GM21717 (cell line): ENCODE measurements around the gene GATAD2A.

ENCODE experiments used
- ATAC-seq: cut with Tn5 transposase; IDR thresholded peaks from one replicate; pipeline ENCODE4 v1.9.1; 2021; ENCODE audit warnings: mild to moderate bottlenecking, moderate library complexity; ENCODE audit not compliant: unreplicated experiment

The GATAD2A gene

GRCh38 chr19:19487950-19488874 lies 82.7 kb downstream of the GATAD2A start:
- no peak for ATAC-seq

- peak; percentile 41 for ATAC-seq
These were observed 83.6 kb downstream of the GATAD2A start for GRCh38 chr19:19488875-19489690.

- no peak for ATAC-seq
These were observed 84.3 kb downstream of the GATAD2A start for GRCh38 chr19:19489804-19490204.

DNA sequence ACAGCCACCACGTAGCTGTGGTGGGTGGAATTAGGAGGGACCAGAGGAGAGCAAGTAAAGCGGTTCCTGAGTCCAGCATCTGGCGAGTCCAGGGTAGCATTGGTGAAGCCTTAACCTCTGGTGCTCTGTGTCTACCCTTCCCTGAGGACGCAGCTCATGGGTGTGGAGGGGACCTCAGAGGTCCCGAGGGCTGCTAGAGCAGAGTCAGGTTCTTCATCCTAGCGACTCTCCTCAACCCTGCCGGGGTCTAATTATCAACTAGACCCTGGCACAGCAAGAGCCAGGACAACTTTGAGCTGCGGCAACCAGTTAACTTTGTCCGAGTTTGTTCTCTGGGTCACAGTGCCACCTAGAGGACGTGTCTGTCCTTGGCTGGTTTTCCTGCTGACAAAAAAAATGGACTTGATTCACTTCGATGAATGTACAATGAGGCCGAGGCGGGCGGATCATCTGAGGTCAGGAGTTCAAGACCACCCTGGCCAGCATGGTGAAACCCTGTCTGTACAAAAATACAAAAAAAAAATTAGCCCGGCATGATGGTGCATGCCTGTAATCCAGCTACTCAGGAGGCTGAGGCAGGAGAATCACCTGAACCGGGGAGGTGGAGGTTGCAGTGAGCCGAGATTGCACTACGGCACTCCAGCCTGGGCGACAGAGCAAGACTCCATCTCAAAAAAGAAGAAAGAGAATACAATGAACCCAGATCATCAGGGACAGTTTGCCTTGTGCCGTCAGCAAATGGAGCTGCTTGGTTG lies 84.9 kb downstream of the GATAD2A start:
- ATAC-seq: no peak

DNA sequence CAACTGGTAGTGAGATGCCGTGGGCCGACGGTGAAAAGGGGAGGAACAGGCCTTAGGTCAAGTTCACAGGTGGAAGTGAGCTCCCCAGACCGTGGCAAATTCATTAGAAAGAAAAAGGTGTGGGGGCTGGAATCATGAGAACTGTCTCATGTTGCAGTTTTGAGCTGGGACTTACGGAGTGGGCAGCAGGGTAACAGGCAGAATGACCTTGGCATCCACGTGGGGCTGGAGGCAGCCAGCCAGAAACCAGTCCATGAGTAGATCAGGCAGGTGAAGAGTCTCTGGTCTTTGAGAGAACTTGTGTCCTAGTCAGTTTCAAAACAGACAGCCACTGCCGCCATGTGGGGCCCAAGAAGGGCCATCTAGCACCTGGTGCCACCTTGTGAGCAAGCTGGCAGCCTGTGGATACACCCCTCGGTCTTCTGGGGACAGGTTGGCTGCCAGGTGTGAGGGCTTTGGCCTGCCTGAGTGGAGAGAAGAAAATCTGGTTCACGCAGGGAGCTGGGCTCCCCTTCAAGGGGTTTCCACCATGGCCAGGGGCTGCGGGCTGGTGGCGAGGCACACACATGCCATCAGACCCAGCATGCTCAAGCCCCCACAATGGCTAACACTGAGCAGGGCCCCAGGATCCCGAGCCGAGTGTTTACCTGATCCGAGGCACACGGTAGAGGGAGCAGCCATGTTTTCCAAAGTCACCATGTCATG lies 86.0 kb downstream of the GATAD2A start:
- ATAC-seq: no peak

- no peak for ATAC-seq
These were observed 86.6 kb downstream of the GATAD2A start for GRCh38 chr19:19492026-19492610.

GRCh38 chr19:19493841-19494546 lies 88.5 kb downstream of the GATAD2A start:
- no peak for ATAC-seq

DNA sequence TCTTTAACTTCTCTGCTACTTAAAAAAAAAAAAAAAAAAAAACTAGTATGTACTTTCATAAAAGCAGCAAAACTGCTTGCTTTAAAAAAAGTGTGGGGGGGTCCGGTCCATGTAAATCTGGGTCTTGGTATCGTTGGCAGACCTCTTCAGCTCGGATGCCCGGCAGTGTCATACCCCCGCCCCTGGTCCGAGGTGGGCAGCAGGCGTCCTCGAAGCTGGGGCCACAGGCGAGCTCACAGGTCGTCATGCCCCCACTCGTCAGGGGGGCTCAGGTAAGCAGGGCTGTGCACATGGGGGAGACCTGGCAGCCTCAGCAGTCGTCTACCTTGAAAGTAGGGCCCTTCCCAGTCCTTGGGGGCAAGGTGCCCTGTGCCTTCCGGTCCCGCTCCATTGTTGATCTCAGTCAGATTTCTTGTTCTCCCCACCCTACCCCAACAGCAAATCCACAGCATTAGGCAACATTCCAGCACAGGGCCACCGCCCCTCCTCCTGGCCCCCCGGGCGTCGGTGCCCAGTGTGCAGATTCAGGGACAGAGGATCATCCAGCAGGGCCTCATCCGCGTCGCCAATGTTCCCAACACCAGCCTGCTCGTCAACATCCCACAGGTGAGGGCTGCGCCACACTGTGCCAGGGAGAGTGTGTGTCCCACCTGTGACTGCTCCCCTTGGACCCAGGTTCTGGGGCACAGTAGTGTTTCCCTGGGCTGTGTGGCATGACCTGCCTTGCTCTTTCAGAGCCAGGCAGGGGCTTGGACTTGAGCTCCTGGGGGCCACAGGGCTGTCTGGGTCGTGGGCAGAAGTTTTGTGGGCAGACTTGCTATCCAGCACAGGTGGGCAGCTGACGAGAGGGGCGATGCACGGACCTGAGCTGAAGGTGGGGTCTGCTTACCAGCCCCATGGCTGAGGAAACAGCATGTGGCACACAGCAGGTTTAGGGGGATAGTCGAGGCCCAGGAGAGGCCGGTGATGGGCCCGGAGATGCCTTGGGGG lies 90.4 kb downstream of the GATAD2A start:
- ATAC-seq: no peak

GRCh38 chr19:19498255-19498991 lies 92.9 kb downstream of the GATAD2A start:
- ATAC-seq: no peak

DNA sequence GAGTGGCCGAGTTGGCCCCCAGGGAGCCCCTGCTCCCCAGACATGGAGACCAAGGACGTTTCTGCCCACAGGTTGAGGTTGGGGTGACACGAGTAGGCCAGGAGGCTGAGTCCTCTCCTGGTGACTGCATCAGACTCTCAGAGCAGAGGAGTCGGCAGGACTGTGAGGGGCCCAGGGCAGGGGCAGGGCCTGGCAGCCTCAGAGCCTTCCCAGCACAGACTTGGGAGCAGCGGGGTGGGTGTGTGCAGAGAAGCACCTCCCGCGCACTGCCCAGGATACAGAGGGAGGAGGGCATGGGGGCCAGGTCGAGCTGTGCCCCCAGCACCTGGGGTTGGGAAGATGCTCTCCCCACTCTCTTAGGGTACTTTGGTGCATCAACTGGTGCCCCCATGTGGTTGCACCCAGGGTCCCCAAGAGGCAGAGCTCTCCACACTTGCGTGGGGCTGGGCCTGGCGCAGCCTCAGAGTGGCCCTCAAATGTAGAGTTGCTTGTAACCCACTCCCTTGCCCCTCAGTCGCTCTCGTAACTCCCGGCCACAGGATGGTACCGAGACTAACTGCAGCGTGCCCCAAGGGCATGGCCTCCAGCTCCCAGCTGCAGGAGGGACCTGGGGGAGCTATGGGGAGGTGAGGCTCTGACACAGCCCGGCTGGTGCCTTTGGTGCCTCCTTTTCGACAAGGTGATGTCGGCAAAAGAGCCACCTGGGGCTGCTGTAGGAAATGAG lies 94.0 kb downstream of the GATAD2A start:
- no peak for ATAC-seq

- ATAC-seq: no peak
These were observed 95.6 kb downstream of the GATAD2A start for GRCh38 chr19:19500975-19501644.

DNA sequence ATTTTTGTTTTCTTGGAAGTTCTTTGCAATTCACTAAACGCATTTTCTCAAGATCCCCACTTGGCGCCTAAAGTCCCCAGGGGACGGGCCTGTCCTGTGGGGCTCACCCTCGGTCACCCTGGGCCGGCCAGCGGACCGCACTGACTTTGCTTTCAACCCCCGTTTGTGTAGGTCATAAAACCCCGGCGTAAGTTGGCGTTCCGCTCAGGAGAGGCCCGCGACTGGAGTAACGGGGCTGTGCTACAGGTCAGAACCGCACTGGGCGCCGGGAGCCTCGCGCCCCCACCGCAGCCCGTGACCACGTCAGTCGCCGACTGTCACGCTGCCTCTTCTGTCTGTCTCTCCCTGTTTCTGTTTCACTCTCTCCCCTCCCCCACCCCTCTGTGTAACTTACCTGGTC lies 96.3 kb downstream of the GATAD2A start:
- no peak for ATAC-seq

DNA sequence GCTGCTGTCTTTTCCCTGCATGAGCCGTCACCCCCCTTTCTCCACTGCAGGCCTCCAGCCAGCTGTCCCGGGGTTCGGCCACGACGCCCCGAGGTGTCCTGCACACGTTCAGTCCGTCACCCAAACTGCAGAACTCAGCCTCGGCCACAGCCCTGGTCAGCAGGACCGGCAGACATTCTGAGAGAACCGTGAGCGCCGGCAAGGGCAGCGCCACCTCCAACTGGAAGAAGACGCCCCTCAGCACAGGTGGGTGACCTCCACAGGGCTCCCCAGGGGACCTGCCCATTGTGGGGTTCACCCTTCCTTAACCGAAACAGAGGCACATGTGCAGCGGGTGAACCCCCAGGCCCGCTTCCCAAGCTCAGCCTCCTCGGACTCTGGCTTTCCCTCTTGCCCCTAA lies 96.8 kb downstream of the GATAD2A start:
- no peak for ATAC-seq

DNA sequence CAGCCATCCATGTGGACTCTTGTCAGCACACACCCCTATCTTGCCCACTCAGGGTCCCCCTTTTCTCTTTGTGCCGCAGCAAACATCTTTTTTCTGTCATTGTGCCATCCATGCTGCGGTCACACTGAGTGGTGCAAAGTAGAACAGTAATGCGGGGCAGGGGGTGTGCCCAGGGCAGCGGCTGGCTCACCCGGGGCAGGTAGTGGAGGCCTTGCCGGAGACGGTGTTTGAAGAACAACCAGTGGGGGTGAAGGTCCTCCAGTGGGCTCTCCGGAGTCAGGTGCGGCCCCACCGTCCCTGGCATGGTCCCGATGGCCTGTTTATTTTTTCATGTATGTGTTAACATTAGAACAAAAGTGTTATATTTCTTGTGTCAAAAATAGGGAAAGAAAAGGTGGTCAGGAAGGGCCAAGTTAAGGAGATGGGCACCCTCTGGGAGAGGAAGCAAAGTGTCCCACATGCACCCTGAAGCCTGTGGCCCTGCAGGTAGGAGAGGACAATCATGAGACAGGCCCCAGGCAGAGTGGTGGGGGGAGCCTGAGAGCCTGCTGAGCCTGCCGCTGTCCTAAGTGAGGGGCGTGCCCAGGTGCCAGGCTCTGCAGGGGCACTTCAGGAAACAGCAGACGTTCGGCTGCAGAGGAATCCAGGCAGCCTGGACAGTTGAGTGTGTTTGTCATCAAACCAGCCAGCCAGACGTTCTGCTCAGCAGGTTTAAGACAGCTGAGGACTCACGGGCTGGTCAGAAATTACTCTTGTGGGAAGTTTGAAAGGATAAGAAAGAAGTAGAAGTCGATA lies 97.5 kb downstream of the GATAD2A start:
- no peak for ATAC-seq

DNA sequence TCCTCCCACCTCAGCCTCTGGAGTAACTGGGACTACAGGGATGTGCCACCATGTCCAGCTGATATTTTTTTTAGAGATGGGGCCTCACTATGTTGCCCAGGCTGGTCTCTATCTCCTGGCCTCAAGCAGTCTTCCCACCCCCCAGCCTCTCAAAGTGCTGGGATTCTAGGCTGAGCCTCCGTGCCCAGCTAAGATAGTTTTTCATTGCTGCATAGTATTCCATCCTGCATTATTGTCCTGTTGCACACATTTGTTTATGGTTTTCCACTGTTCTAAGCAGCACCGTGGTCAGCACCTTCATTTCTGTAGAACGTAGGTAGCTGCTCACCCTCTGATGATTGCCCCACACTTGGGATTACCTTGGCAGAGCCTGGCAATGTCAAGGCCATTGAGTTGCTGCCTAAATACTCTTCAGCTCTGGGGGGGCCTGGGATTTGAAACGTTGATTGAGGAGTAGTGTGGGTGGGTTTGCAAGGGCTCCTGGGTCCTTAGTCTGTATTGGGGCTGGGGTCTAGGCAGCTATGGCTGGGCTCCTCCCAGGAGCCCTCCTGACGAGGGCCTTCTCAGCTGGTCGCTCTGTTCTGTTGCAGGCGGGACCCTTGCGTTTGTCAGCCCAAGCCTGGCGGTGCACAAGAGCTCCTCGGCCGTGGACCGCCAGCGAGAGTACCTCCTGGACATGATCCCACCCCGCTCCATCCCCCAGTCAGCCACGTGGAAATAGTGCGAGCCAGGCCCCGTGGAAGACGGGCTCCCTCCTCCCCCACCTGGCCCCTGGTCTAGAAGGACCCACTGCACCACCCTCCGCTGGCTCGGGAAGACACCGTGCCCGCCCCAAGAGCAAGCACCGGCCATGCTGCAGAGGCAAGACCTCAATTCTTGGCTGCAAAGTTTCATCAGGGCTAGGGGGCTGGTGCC lies 99.5 kb downstream of the GATAD2A start:
- ATAC-seq: no peak
